Omental fat pad (tissue), 4 donors: Measurements from ENCODE around the gene CCNO. TPM values are rescaled to one million over a fixed set of nuclear protein-coding genes. Genes with fewer than 3 reads are reported as not detected.
A peak's percentile ranks its signal among the peaks of the same experiment; 100 is the strongest.

Source experiments
- ATAC-seq: fragments of 150-250 bp; one replicate; pipeline ENCODE4 v1.9.1; 2016; ENCODE audit warnings: mild to moderate bottlenecking, moderate library complexity; ENCODE audit not compliant: low FRiP score
- DNase-seq: peaks from one replicate; pipeline ENCODE4 v3.0.0-alpha.2; 2019; ENCODE audit warnings: low spot score
- CTCF ChIP-seq, 3 donors: fragments of 450-650 bp; IDR thresholded peaks; one replicate each; pipeline ENCODE4 v1.5.1; 2016 to 2017; ENCODE audit warnings: antibody characterized with exemption in 3 of 3, mild to moderate bottlenecking in 3 of 3, moderate library complexity in 2 of 3
- total RNA-seq, 4 donors: library from RNA; depleted of rRNA; stranded (reverse); fragments of >200 nt; gene quantifications; one replicate each; pipeline ENCODE4 v1.1.0, GENCODE V29; 2016

Gene CCNO
- total RNA-seq, 4 donors from 2014 or later = not detected

GRCh38 chr5:55222092-55222984 lies 11.1 kb downstream of the CCNO start:
- no peak for TF ChIP-seq CTCF (IDR thresholded peaks at IDR 0.05)
- no peak for ATAC-seq
- no peak for DNase-seq

GRCh38 chr5:55220433-55221185 lies 12.8 kb downstream of the CCNO start:
- peak; percentile 37 for ATAC-seq
- TF ChIP-seq CTCF (IDR thresholded peaks at IDR 0.05) = no peak
- DNase-seq = no peak

- DNase-seq (no peak), ATAC-seq (no peak)
- no peak for TF ChIP-seq CTCF (IDR thresholded peaks at IDR 0.05)
Measured at GRCh38 chr5:55219770-55220169, 13.6 kb downstream of the CCNO start.

- ATAC-seq (no peak), DNase-seq (no peak)
- no peak for TF ChIP-seq CTCF (IDR thresholded peaks at IDR 0.05)
Measured at GRCh38 chr5:55218967-55219366, 14.4 kb downstream of the CCNO start.

- TF ChIP-seq CTCF (IDR thresholded peaks at IDR 0.05) = no peak
- DNase-seq (no peak), ATAC-seq (no peak)
Measured at GRCh38 chr5:55211184-55211874, 22.1 kb downstream of the CCNO start.

- ATAC-seq = no peak
- TF ChIP-seq CTCF (IDR thresholded peaks at IDR 0.05) = no peak
Measured at GRCh38 chr5:55205001-55205400, 28.4 kb downstream of the CCNO start.

More at GRCh38 chr5:55205001-55205400, 28.4 kb downstream of the CCNO start:
- no peak for DNase-seq
